ENCODE measurements around the gene ADGRL2. TPM values are rescaled to one million over a fixed set of nuclear protein-coding genes. Genes with fewer than 3 reads are reported as not detected.

Gene ADGRL2
- total RNA-seq, 1 experiment from 2014 or later = 34.2 TPM

- H3K27me3 ChIP-seq (ENCODE audit: control insufficient read depth, insufficient read depth, low read length) = no peaks in the 10 kb centered on the region
- in situ Hi-C loops (cut with HindIII; ENCODE audit: low pct_unique_long_range_greater_than_20kb, low sequenced_read_pairs) = no loop called here
- POLR2A ChIA-PET = no interaction called here
- no peak overlapping the region for H3K27ac ChIP-seq (ENCODE audit: low read length)
- ATAC-seq (no peak), DNase-seq (ENCODE audit: low read depth, low spot score) (no peak)
- BruUV-seq (replicated peaks) = no TSS peak
- CTCF ChIA-PET = no interaction called here
- intact Hi-C loops (cut with micrococcal nuclease; ENCODE audit: unreplicated experiment) = no loop called here
- no peaks in the 10 kb centered on the region for H3K36me3 ChIP-seq (ENCODE audit: control insufficient read depth, insufficient read depth, low read length)
- H3K9me3 ChIP-seq (ENCODE audit: control insufficient read depth, insufficient read depth, low read depth, low read length) = no peaks in the 10 kb centered on the region
- TF ChIP-seq REST (IDR thresholded peaks at IDR 0.05; ENCODE audit: insufficient read depth in 1 of 2, low read depth in 2 of 2, low read length in 1 of 2) (no peak), SIN3A (IDR thresholded peaks at IDR 0.05; ENCODE audit: borderline replicate concordance, insufficient read depth, low read depth, low read length) (no peak), POLR2AphosphoS5 (IDR thresholded peaks at IDR 0.05; ENCODE audit: low read depth, low read length) (no peak), TCF7L2 (IDR thresholded peaks at IDR 0.05; ENCODE audit: low read depth, low read length) (no peak), CTCF (IDR thresholded peaks at IDR 0.05) (no peak)
- H3K4me1 ChIP-seq (ENCODE audit: control insufficient read depth, insufficient read depth, low read length) = peaks cover 12% of the 10 kb centered on the region; the same call in 1 of the 2 replicates
- H3K4me3 ChIP-seq (ENCODE audit: low read depth in 2 of 2, low read length in 2 of 2) = no peak overlapping the region
Measured at GRCh38 chr1:81874461-81874860, 73.7 kb downstream of the ADGRL2 start.

GRCh38 chr1:81874940-81875339, 74.2 kb downstream of the ADGRL2 start:
- Histone ChIP-seq H3K4me3 (ENCODE audit: low read depth in 2 of 2, low read length in 2 of 2) (no peak overlapping the region), H3K4me1 (ENCODE audit: control insufficient read depth, insufficient read depth, low read length) (peaks cover 12% of the 10 kb centered on the region; the same call in 1 of the 2 replicates), H3K9me3 (ENCODE audit: control insufficient read depth, insufficient read depth, low read depth, low read length) (no peaks in the 10 kb centered on the region), H3K36me3 (ENCODE audit: control insufficient read depth, insufficient read depth, low read length) (no peaks in the 10 kb centered on the region), H3K27me3 (ENCODE audit: control insufficient read depth, insufficient read depth, low read length) (no peaks in the 10 kb centered on the region), H3K27ac (ENCODE audit: low read length) (no peak overlapping the region)
- in situ Hi-C loops (cut with HindIII; ENCODE audit: low pct_unique_long_range_greater_than_20kb, low sequenced_read_pairs) = no loop called here
- intact Hi-C loops (cut with micrococcal nuclease; ENCODE audit: unreplicated experiment) = no loop called here
- no TSS peak for BruUV-seq (replicated peaks)
- no peak for TF ChIP-seq TCF7L2 (IDR thresholded peaks at IDR 0.05; ENCODE audit: low read depth, low read length)
- TF ChIP-seq POLR2AphosphoS5 (IDR thresholded peaks at IDR 0.05; ENCODE audit: low read depth, low read length) = no peak
- no peak for TF ChIP-seq SIN3A (IDR thresholded peaks at IDR 0.05; ENCODE audit: borderline replicate concordance, insufficient read depth, low read depth, low read length)
- CTCF ChIA-PET = no interaction called here
- ATAC-seq = no peak
- no peak for DNase-seq (ENCODE audit: low read depth, low spot score)
- POLR2A ChIA-PET = no interaction called here

GRCh38 chr1:81876901-81877733, 76.4 kb downstream of the ADGRL2 start:
- ChIA-PET POLR2A (no interaction called here), CTCF (no interaction called here)
- no TSS peak for BruUV-seq (replicated peaks)
- H3K27me3 ChIP-seq (ENCODE audit: control insufficient read depth, insufficient read depth, low read length) = no peaks in the 10 kb centered on the region
- H3K4me3 ChIP-seq (ENCODE audit: low read depth in 2 of 2, low read length in 2 of 2) = no peak overlapping the region
- ATAC-seq (peak; percentile 87), DNase-seq (ENCODE audit: low read depth, low spot score) (no peak)
- no peaks in the 10 kb centered on the region for H3K9me3 ChIP-seq (ENCODE audit: control insufficient read depth, insufficient read depth, low read depth, low read length)
- in situ Hi-C loops (cut with HindIII; ENCODE audit: low pct_unique_long_range_greater_than_20kb, low sequenced_read_pairs) (no loop called here), intact Hi-C loops (cut with micrococcal nuclease; ENCODE audit: unreplicated experiment) (no loop called here)
- TF ChIP-seq REST (IDR thresholded peaks at IDR 0.05; ENCODE audit: insufficient read depth in 1 of 2, low read depth in 2 of 2, low read length in 1 of 2) = no peak
- TF ChIP-seq SIN3A (IDR thresholded peaks at IDR 0.05; ENCODE audit: borderline replicate concordance, insufficient read depth, low read depth, low read length) = no peak
- TF ChIP-seq TCF7L2 (IDR thresholded peaks at IDR 0.05; ENCODE audit: low read depth, low read length) = no peak
- TF ChIP-seq POLR2AphosphoS5 (IDR thresholded peaks at IDR 0.05; ENCODE audit: low read depth, low read length) = no peak
- TF ChIP-seq CTCF (IDR thresholded peaks at IDR 0.05) = no peak
- peak overlapping the region; percentile 9; the same call in 1 of the 2 replicates for H3K27ac ChIP-seq (ENCODE audit: low read length)
- H3K36me3 ChIP-seq (ENCODE audit: control insufficient read depth, insufficient read depth, low read length) = no peaks in the 10 kb centered on the region
- H3K4me1 ChIP-seq (ENCODE audit: control insufficient read depth, insufficient read depth, low read length) = peaks cover 12% of the 10 kb centered on the region; the same call in 1 of the 2 replicates
